ENCODE results near the gene STXBP5L. TPM values are rescaled to one million over a fixed set of nuclear protein-coding genes. Genes with fewer than 3 reads are reported as not detected.

STXBP5L gene
- polyA plus RNA-seq, 3 donors = not detected

- Histone ChIP-seq H3K79me2 (ENCODE audit: insufficient read depth, low read length) (no peaks in the 10 kb centered on the region), H3K4me3 (replicated peaks in 1 of 3; ENCODE audit: low read depth in 2 of 3, low read length in 3 of 3) (no peak overlapping the region), H2AFZ (ENCODE audit: insufficient read depth, low read depth, low read length, poor library complexity, severe bottlenecking) (no peak overlapping the region), H3K9me3 (replicated peaks in 1 of 2; ENCODE audit: control insufficient read depth in 1 of 2, insufficient read depth in 1 of 2, low read length in 2 of 2) (peaks cover 0 to 7% of the 10 kb centered on the region in 2 donors), H3K36me3 (replicated peaks in 1 of 2; ENCODE audit: control insufficient read depth in 1 of 2, insufficient read depth in 2 of 2, low read length in 2 of 2) (no peaks in the 10 kb centered on the region), H3K4me2 (replicated peaks; ENCODE audit: extremely low read depth, low read length, poor library complexity, severe bottlenecking) (no peak overlapping the region), H3K4me1 (ENCODE audit: control insufficient read depth in 1 of 2, insufficient read depth in 2 of 2, low read length in 2 of 2) (no peaks in the 10 kb centered on the region), H4K20me1 (ENCODE audit: insufficient read depth, low read length) (no peaks in the 10 kb centered on the region), H3K9ac (ENCODE audit: insufficient read depth, low read length, poor library complexity, severe bottlenecking) (no peak overlapping the region), H3K27ac (ENCODE audit: low read depth in 1 of 2, low read length in 2 of 2) (no peak overlapping the region), H3K27me3 (ENCODE audit: control insufficient read depth in 2 of 2, insufficient read depth in 2 of 2, low read length in 2 of 2) (no peaks in the 10 kb centered on the region)
- H3K4me3 Mint-ChIP-seq = no peak overlapping the region
- no peaks in the 10 kb centered on the region for H3K36me3 Mint-ChIP-seq
- H3K27ac Mint-ChIP-seq = no peak overlapping the region
- H3K27me3 Mint-ChIP-seq (ENCODE audit: low read depth in 3 of 3) = peaks cover 0 to 3% (median 1%) of the 10 kb centered on the region in 3 donors
- DNase-seq = no peak
- WGBS (ENCODE audit: insufficient coverage) = no CpG with 5 or more reads among the region's 7 CpGs
- no peaks in the 10 kb centered on the region for H3K4me1 Mint-ChIP-seq
- intact Hi-C loops (cut with micrococcal nuclease) = no loop called here
- no peak for TF ChIP-seq CTCF (IDR thresholded peaks at IDR 0.05)
- peaks cover 3 to 10% (median 5%) of the 10 kb centered on the region in 7 donors for H3K9me3 Mint-ChIP-seq
Observed at GRCh38 chr3:121165397-121165837, 257.4 kb downstream of the STXBP5L start.

GRCh38 chr3:121167374-121168139, 259.6 kb downstream of the STXBP5L start:
- H3K27ac ChIP-seq (ENCODE audit: low read depth in 1 of 2, low read length in 2 of 2) = no peak overlapping the region
- no peaks in the 10 kb centered on the region for H4K20me1 ChIP-seq (ENCODE audit: insufficient read depth, low read length)
- no peak for TF ChIP-seq CTCF (IDR thresholded peaks at IDR 0.05)
- H2AFZ ChIP-seq (ENCODE audit: insufficient read depth, low read depth, low read length, poor library complexity, severe bottlenecking) = no peak overlapping the region
- no peak overlapping the region for H3K4me3 Mint-ChIP-seq
- no peaks in the 10 kb centered on the region for H3K4me1 ChIP-seq (ENCODE audit: control insufficient read depth in 1 of 2, insufficient read depth in 2 of 2, low read length in 2 of 2)
- H3K4me1 Mint-ChIP-seq = no peaks in the 10 kb centered on the region
- H3K36me3 ChIP-seq (replicated peaks in 1 of 2; ENCODE audit: control insufficient read depth in 1 of 2, insufficient read depth in 2 of 2, low read length in 2 of 2) = no peaks in the 10 kb centered on the region
- H3K9me3 ChIP-seq (replicated peaks in 1 of 2; ENCODE audit: control insufficient read depth in 1 of 2, insufficient read depth in 1 of 2, low read length in 2 of 2) = peaks cover 0 to 7% of the 10 kb centered on the region in 2 donors
- H3K9me3 Mint-ChIP-seq = peaks cover 3 to 12% (median 6%) of the 10 kb centered on the region in 7 donors
- H3K9ac ChIP-seq (ENCODE audit: insufficient read depth, low read length, poor library complexity, severe bottlenecking) = no peak overlapping the region
- 65% methylated on average over 2 of the region's 4 CpGs for WGBS (ENCODE audit: insufficient coverage)
- DNase-seq = no peak
- no peaks in the 10 kb centered on the region for H3K36me3 Mint-ChIP-seq
- intact Hi-C loops (cut with micrococcal nuclease) = no loop called here
- H3K27me3 ChIP-seq (ENCODE audit: control insufficient read depth in 2 of 2, insufficient read depth in 2 of 2, low read length in 2 of 2) = no peaks in the 10 kb centered on the region
- no peak overlapping the region for H3K4me3 ChIP-seq (replicated peaks in 1 of 3; ENCODE audit: low read depth in 2 of 3, low read length in 3 of 3)
- no peak overlapping the region for H3K4me2 ChIP-seq (replicated peaks; ENCODE audit: extremely low read depth, low read length, poor library complexity, severe bottlenecking)
- no peaks in the 10 kb centered on the region for H3K79me2 ChIP-seq (ENCODE audit: insufficient read depth, low read length)
- peaks cover 0 to 3% (median 1%) of the 10 kb centered on the region in 3 donors for H3K27me3 Mint-ChIP-seq (ENCODE audit: low read depth in 3 of 3)
- no peak overlapping the region for H3K27ac Mint-ChIP-seq

Measured in CD14-positive monocyte (primary cell).